ENCODE results near the gene S100P.
"Not testable (repeated sequence)": the region's sequence is repeated elsewhere in the genome, so short reads cannot be mapped to it uniquely, and the experiment has no call there.

GRCh38 chr4:6655291-6655690 is 38.4 kb upstream of the S100P start:
- not testable (repeated sequence) for TF ChIP-seq EZH2 (IDR thresholded peaks at IDR 0.05; ENCODE audit: borderline replicate concordance, insufficient read depth, low read depth, low read length, poor library complexity, severe bottlenecking); CTCF (IDR thresholded peaks at IDR 0.05)

Data from B cell (primary cell).